ENCODE data around the gene POU2AF1. TPM values are rescaled to one million over a fixed set of nuclear protein-coding genes. Genes with fewer than 3 reads are reported as not detected.

POU2AF1 gene
- total and polyA plus RNA-seq, 5 donors from 2014 or later, result 1.6 to 4.8 (median 2.2) TPM

DNA sequence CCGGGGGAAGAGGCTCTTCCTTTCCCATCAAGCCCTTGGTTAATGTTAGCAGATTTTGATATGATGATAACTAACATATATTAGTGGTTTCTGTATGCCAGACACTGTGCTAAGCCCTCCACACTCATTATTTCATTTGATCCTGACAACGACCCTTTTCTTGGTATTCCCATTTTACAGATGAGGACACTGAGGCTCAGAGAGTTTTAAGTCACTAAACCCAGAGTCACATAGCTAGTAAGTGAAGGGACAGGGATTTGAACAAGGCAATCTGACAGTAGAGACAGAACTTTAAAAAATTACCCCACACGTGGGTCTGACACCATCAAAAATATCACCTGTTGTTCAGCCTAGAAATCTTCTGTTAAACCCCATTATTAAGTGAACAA is 22.4 kb downstream of the POU2AF1 start:
- DNase-seq, result no peak
- Mint-ChIP-seq H3K27me3 (no peaks in the 10 kb centered on the region), H3K9me3 (no peaks in the 10 kb centered on the region), H3K27ac (no peak overlapping the region), H3K4me3 (no peak overlapping the region), H3K36me3 (no peaks in the 10 kb centered on the region), H3K4me1 (peaks cover 0 to 2% (median 0%) of the 10 kb centered on the region in 4 donors)
- H3K4me3 ChIP-seq (ENCODE audit: low read depth, low read length), result no peak overlapping the region
- H3K36me3 ChIP-seq (ENCODE audit: control insufficient read depth, insufficient read depth, low read length), result no peaks in the 10 kb centered on the region
- H3K4me1 ChIP-seq (ENCODE audit: control insufficient read depth, insufficient read depth, low read length, poor library complexity, severe bottlenecking), result no peaks in the 10 kb centered on the region
- no peak for ATAC-seq (ENCODE audit: low read depth in 2 of 2)
- H3K27me3 ChIP-seq (ENCODE audit: control insufficient read depth, insufficient read depth, low read length), result no peaks in the 10 kb centered on the region
- no peak overlapping the region for H3K27ac ChIP-seq (ENCODE audit: insufficient read depth, low read length, poor library complexity, severe bottlenecking)
- H3K9me3 ChIP-seq (ENCODE audit: control insufficient read depth in 2 of 2, low read length in 2 of 2), result no peaks in the 10 kb centered on the region

DNA sequence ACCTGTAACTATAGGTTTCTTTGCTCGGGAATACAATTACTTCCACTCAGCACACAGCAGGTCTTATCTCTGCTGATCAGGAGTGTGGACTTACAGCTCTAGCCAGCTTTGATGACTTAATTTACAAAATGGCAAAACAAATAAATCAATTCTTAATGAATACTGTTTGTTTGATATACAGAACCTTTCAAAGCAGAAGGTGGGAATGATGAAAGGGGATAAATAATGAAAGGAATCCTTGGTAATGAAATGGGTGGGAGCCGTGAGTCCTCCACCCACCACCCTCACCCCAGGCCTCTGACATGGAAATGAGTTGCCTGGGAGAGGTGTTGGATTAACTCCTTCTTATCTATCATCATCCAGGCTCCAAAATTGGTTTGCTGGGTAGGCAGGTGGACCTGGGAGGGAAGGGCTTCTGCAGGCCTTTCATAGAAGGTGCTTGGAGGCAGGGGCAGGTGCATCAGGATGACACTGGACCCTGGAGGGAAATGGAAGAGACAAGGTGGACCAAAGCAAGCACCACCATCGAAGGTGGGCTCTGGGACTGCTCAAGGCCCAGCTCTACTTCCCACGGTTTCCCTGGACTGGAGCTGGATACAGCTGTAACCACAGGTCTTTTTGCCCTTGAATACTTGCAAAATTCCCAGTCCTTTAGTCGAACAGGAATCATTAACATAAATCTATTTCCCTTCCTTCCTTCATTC is 23.0 kb downstream of the POU2AF1 start:
- Histone ChIP-seq H3K4me1 (ENCODE audit: control insufficient read depth, insufficient read depth, low read length, poor library complexity, severe bottlenecking) (no peaks in the 10 kb centered on the region), H3K4me3 (ENCODE audit: low read depth, low read length) (no peak overlapping the region), H3K27me3 (ENCODE audit: control insufficient read depth, insufficient read depth, low read length) (no peaks in the 10 kb centered on the region), H3K36me3 (ENCODE audit: control insufficient read depth, insufficient read depth, low read length) (no peaks in the 10 kb centered on the region), H3K9me3 (ENCODE audit: control insufficient read depth in 2 of 2, low read length in 2 of 2) (no peaks in the 10 kb centered on the region), H3K27ac (ENCODE audit: insufficient read depth, low read length, poor library complexity, severe bottlenecking) (no peak overlapping the region)
- H3K4me3 Mint-ChIP-seq, result no peak overlapping the region
- no peaks in the 10 kb centered on the region for H3K36me3 Mint-ChIP-seq
- H3K9me3 Mint-ChIP-seq, result no peaks in the 10 kb centered on the region
- H3K27ac Mint-ChIP-seq, result no peak overlapping the region
- H3K27me3 Mint-ChIP-seq, result no peaks in the 10 kb centered on the region
- peaks cover 0 to 2% (median 0%) of the 10 kb centered on the region in 4 donors for H3K4me1 Mint-ChIP-seq
- no peak for DNase-seq
- no peak for ATAC-seq (ENCODE audit: low read depth in 2 of 2)

DNA sequence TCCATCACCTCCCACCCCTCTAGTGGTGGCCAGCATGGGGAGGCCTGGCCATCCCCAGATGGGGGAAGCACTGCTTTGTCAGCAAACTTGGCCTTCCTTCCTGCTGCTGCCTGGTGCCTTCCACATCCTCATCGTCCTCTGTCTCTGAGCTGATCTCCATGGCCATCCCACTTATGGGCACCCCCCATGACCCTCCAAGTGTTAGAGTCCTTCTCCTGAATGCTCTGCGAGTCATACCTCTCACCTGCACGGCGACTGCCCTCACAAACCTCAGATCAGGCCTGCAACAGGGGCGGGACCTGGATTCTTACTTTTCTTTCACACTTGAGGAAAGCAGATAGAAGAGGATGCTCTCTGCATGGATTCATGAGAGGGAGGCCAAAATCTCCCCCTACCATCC is 24.0 kb downstream of the POU2AF1 start:
- no peaks in the 10 kb centered on the region for H3K36me3 ChIP-seq (ENCODE audit: control insufficient read depth, insufficient read depth, low read length)
- no peaks in the 10 kb centered on the region for H3K4me1 Mint-ChIP-seq
- no peak overlapping the region for H3K27ac Mint-ChIP-seq

DNA sequence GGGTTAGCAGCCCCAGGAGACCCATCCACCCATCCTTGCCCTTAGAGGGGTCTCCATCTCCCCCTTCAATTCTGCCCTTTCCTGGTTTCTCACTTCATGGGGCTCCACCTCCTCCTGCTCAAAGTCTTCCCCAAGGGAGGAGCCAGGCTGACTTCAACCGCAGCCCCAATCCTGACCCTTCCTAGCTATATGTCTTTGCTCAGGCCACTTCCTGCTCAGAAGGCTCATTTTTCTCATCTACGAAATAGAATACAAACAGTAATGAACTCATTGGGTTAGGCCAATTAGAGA is 24.5 kb downstream of the POU2AF1 start:
- no peaks in the 10 kb centered on the region for H3K9me3 ChIP-seq (ENCODE audit: control insufficient read depth in 2 of 2, low read length in 2 of 2)
- Mint-ChIP-seq H3K9me3 (no peaks in the 10 kb centered on the region), H3K4me3 (no peak overlapping the region), H3K27ac (no peak overlapping the region), H3K36me3 (no peaks in the 10 kb centered on the region), H3K4me1 (no peaks in the 10 kb centered on the region), H3K27me3 (no peaks in the 10 kb centered on the region)
- ATAC-seq (ENCODE audit: low read depth in 2 of 2) (no peak), DNase-seq (no peak)
- no peaks in the 10 kb centered on the region for H3K4me1 ChIP-seq (ENCODE audit: control insufficient read depth, insufficient read depth, low read length, poor library complexity, severe bottlenecking)
- H3K27me3 ChIP-seq (ENCODE audit: control insufficient read depth, insufficient read depth, low read length), result no peaks in the 10 kb centered on the region
- H3K4me3 ChIP-seq (ENCODE audit: low read depth, low read length), result no peak overlapping the region
- H3K27ac ChIP-seq (ENCODE audit: insufficient read depth, low read length, poor library complexity, severe bottlenecking), result no peak overlapping the region
- no peaks in the 10 kb centered on the region for H3K36me3 ChIP-seq (ENCODE audit: control insufficient read depth, insufficient read depth, low read length)

More for the DNA sequence above, 24.0 kb downstream of the POU2AF1 start:
- ATAC-seq (ENCODE audit: low read depth in 2 of 2), result no peak
- Mint-ChIP-seq H3K4me3 (no peak overlapping the region), H3K27me3 (no peaks in the 10 kb centered on the region), H3K36me3 (no peaks in the 10 kb centered on the region), H3K9me3 (no peaks in the 10 kb centered on the region)
- no peak overlapping the region for H3K4me3 ChIP-seq (ENCODE audit: low read depth, low read length)
- DNase-seq, result no peak
- H3K27ac ChIP-seq (ENCODE audit: insufficient read depth, low read length, poor library complexity, severe bottlenecking), result no peak overlapping the region
- H3K9me3 ChIP-seq (ENCODE audit: control insufficient read depth in 2 of 2, low read length in 2 of 2), result no peaks in the 10 kb centered on the region
- H3K4me1 ChIP-seq (ENCODE audit: control insufficient read depth, insufficient read depth, low read length, poor library complexity, severe bottlenecking), result no peaks in the 10 kb centered on the region
- no peaks in the 10 kb centered on the region for H3K27me3 ChIP-seq (ENCODE audit: control insufficient read depth, insufficient read depth, low read length)

DNA sequence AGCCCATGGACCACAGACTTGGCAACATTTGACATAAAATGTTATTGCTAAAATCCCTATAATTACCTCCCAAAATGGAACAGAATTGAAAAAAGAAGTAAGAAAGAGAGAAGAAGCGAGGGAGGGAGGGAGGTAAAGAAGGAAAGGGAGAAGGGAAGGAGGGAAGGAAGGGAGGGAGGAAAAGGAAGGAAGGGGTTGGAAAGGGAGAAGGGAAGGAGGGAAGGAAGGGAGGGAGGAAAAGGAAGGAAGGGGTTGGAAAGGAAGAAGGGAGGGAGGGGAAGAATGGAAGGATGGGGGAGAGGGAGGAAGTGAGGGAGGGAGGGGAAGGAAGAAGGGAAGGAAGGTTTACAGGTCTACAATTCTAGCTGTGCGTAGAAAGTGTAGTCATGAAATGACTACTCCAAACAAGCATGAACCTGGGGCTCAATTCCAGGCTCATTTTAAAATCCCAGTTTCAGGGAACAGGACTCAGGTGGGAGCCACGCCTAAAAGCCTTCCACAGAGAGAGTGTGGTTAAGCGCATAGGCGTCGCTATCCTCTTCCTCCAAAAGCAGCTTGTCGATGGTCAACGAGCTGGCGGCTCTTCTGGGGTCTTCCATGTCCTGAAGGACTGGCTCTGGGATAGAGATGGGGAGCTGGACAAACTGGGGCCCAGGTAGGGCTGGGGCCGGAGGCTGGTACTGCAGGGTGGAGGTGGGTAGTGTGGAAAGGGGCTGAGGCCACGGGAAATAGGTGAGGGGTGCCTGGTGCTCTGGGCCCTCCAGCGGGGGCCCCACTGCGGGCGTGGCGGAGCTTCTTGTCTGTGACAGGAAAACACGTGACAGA is 25.1 kb downstream of the POU2AF1 start:
- H3K4me1 Mint-ChIP-seq, result no peaks in the 10 kb centered on the region
- H3K9me3 Mint-ChIP-seq, result no peaks in the 10 kb centered on the region
- H3K27me3 Mint-ChIP-seq, result no peaks in the 10 kb centered on the region
- H3K36me3 Mint-ChIP-seq, result no peaks in the 10 kb centered on the region
- Histone ChIP-seq H3K27me3 (ENCODE audit: control insufficient read depth, insufficient read depth, low read length) (no peaks in the 10 kb centered on the region), H3K4me1 (ENCODE audit: control insufficient read depth, insufficient read depth, low read length, poor library complexity, severe bottlenecking) (no peaks in the 10 kb centered on the region), H3K36me3 (ENCODE audit: control insufficient read depth, insufficient read depth, low read length) (no peaks in the 10 kb centered on the region), H3K27ac (ENCODE audit: insufficient read depth, low read length, poor library complexity, severe bottlenecking) (no peak overlapping the region), H3K9me3 (ENCODE audit: control insufficient read depth in 2 of 2, low read length in 2 of 2) (no peaks in the 10 kb centered on the region), H3K4me3 (ENCODE audit: low read depth, low read length) (no peak overlapping the region)
- DNase-seq, result no peak
- ATAC-seq (ENCODE audit: low read depth in 2 of 2), result no peak
- no peak overlapping the region for H3K27ac Mint-ChIP-seq
- H3K4me3 Mint-ChIP-seq, result no peak overlapping the region

DNA sequence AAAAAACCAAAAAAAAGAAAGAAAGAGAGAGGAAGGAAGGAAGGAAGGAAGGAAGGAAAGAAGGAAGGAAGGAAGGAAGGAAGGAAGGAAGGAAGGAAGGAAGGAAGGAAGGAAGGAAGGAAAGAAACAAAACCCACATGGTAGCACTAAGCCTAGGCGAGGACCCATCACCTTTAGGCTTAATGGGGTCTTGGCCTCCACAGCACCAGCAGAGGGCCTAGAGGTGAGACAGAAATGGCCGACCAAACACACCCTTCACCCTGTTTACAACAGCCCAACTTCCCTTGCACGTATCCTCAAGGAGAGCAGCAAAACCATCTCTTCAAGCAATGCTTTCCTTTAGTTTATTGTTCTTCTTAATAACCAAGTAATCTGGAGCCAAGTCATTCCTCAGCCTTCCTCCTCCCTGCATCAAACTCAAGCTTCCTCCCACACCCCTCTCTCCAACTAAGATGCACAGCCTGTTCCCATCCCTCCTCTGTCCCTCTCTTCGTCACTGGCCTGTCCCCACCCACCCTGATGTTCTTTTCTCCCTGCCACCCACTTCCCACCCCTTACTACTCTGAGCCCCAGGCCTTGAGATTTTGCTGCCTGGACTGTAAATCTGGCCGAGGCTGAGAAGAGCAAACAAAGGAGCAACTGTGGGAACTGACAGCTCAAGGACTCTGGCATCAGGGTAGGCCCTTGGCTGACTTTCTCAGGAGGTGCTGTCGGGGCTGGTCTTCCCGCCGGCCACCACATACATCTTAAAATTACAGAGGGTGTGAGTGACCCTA is 26.0 kb downstream of the POU2AF1 start:
- no peak overlapping the region for H3K4me3 Mint-ChIP-seq
- Histone ChIP-seq H3K36me3 (ENCODE audit: control insufficient read depth, insufficient read depth, low read length) (no peaks in the 10 kb centered on the region), H3K9me3 (ENCODE audit: control insufficient read depth in 2 of 2, low read length in 2 of 2) (no peaks in the 10 kb centered on the region), H3K27ac (ENCODE audit: insufficient read depth, low read length, poor library complexity, severe bottlenecking) (no peak overlapping the region), H3K4me1 (ENCODE audit: control insufficient read depth, insufficient read depth, low read length, poor library complexity, severe bottlenecking) (no peaks in the 10 kb centered on the region), H3K4me3 (ENCODE audit: low read depth, low read length) (no peak overlapping the region), H3K27me3 (ENCODE audit: control insufficient read depth, insufficient read depth, low read length) (no peaks in the 10 kb centered on the region)
- DNase-seq (no peak), ATAC-seq (ENCODE audit: low read depth in 2 of 2) (no peak)
- no peaks in the 10 kb centered on the region for H3K27me3 Mint-ChIP-seq
- H3K36me3 Mint-ChIP-seq, result no peaks in the 10 kb centered on the region
- H3K9me3 Mint-ChIP-seq, result no peaks in the 10 kb centered on the region
- H3K4me1 Mint-ChIP-seq, result no peaks in the 10 kb centered on the region
- peak overlapping the region in 1 of 3 donors; percentile 71 for H3K27ac Mint-ChIP-seq

DNA sequence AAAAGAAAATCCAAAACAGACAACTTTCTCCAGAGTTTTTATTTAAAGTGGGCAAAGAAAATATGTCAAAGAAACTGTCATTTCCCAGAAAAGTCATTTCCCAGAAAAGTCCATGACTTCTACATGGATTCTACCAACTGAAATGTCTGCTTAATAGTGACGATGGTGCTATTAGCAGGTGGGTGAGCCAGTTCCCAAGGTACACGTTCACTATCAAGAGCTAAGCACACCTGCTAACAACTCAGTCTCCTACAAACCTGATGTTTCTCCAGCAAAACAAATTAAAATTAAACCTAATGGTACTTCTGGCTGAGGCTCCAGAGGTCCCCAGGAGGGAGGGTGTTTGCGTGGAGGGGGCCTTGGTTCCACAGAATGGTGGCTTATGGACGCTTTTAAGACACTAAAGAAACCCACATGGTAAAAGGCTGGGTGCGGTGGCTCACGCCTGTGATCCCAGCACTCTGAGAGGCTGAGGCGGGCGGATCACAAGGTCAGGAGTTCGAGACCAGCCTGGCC is 26.8 kb downstream of the POU2AF1 start:
- no peak overlapping the region for H3K27ac ChIP-seq (ENCODE audit: insufficient read depth, low read length, poor library complexity, severe bottlenecking)

More for the DNA sequence above, 26.8 kb downstream of the POU2AF1 start:
- Histone ChIP-seq H3K9me3 (ENCODE audit: control insufficient read depth in 2 of 2, low read length in 2 of 2) (no peaks in the 10 kb centered on the region), H3K27me3 (ENCODE audit: control insufficient read depth, insufficient read depth, low read length) (peaks cover 3% of the 10 kb centered on the region), H3K4me3 (ENCODE audit: low read depth, low read length) (no peak overlapping the region), H3K36me3 (ENCODE audit: control insufficient read depth, insufficient read depth, low read length) (no peaks in the 10 kb centered on the region), H3K4me1 (ENCODE audit: control insufficient read depth, insufficient read depth, low read length, poor library complexity, severe bottlenecking) (no peaks in the 10 kb centered on the region)
- DNase-seq, result no peak
- no peaks in the 10 kb centered on the region for H3K36me3 Mint-ChIP-seq
- no peaks in the 10 kb centered on the region for H3K4me1 Mint-ChIP-seq
- H3K9me3 Mint-ChIP-seq, result no peaks in the 10 kb centered on the region
- H3K27me3 Mint-ChIP-seq, result no peaks in the 10 kb centered on the region
- H3K4me3 Mint-ChIP-seq, result no peak overlapping the region
- H3K27ac Mint-ChIP-seq, result no peak overlapping the region
- no peak for ATAC-seq (ENCODE audit: low read depth in 2 of 2)
